Measurements from ENCODE around the gene EXD3.
"Not testable (repeated sequence)": the region's sequence is repeated elsewhere in the genome, so short reads cannot be mapped to it uniquely, and the experiment has no call there.

GRCh38 chr9:137410236-137410890, 12.6 kb downstream of the EXD3 start:
- not testable (repeated sequence) for TF ChIP-seq RCOR1 (IDR thresholded peaks at IDR 0.05; ENCODE audit: low read depth, low read length); POLR2AphosphoS2 (conservative IDR thresholded peaks at IDR 0.05; ENCODE audit: low read length); CTCF (IDR thresholded peaks at IDR 0.05); ZNF302 (CRISPR knock-in tag; IDR thresholded peaks at IDR 0.05); MAX (IDR thresholded peaks at IDR 0.05)
